22Rv1 (cell line): Measurements from ENCODE around the gene NFIX.

Experiments
- ZFX ChIP-seq: fragments of 450-650 bp; IDR thresholded peaks from 2 replicates; pipeline ENCODE4 v1.6.1; 2017; ENCODE audit warnings: antibody characterized with exemption, borderline replicate concordance
- TF ChIP-seq, protein P1 (sequence below): fragments of 450-650 bp; IDR thresholded peaks from 2 replicates; pipeline ENCODE4 v1.5.1; 2017; ENCODE audit warnings: mild to moderate bottlenecking

- no peak for TF ChIP-seq ZFX
- TF ChIP-seq, protein P1, sequence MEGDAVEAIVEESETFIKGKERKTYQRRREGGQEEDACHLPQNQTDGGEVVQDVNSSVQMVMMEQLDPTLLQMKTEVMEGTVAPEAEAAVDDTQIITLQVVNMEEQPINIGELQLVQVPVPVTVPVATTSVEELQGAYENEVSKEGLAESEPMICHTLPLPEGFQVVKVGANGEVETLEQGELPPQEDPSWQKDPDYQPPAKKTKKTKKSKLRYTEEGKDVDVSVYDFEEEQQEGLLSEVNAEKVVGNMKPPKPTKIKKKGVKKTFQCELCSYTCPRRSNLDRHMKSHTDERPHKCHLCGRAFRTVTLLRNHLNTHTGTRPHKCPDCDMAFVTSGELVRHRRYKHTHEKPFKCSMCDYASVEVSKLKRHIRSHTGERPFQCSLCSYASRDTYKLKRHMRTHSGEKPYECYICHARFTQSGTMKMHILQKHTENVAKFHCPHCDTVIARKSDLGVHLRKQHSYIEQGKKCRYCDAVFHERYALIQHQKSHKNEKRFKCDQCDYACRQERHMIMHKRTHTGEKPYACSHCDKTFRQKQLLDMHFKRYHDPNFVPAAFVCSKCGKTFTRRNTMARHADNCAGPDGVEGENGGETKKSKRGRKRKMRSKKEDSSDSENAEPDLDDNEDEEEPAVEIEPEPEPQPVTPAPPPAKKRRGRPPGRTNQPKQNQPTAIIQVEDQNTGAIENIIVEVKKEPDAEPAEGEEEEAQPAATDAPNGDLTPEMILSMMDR, result no peak
Measured at GRCh38 chr19:13135068-13136062, 140.1 kb downstream of the NFIX start.
